Breast epithelium (tissue), 3 donors: ENCODE data around the gene ZNF354B.

Experiments
- CTCF ChIP-seq, 3 donors: fragments of 450-650 bp; IDR thresholded peaks; one replicate each; pipeline ENCODE4 v1.5.1; 2016 to 2017; ENCODE audit warnings: antibody characterized with exemption in 3 of 3, mild to moderate bottlenecking in 3 of 3, moderate library complexity in 3 of 3
- POLR2AphosphoS5 ChIP-seq, 3 donors: sonication (generic); formaldehyde crosslinking; IDR thresholded peaks; one replicate each; pipeline ENCODE4 v1.6.1; 2017; ENCODE audit warnings: antibody characterized with exemption in 3 of 3

DNA sequence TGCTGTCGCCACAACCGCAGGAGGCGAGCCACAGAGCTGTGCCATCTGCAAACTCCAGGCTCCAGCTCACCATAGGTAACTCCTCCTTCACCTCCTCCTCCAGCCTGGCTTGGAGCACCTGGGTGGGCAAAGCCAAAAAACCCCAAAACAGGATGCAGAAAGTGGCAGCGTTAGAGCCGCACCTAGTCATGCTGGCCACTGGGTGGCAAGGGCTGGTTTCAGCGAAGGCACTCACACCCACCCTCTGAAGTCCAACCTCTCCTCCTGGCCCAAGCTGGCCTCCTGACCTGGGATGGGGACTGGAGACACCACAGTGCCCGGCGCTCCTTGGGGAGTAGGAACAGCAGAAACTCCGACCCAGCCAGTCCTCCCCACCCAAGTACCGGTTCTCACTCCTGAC is 28.7 kb upstream of the ZNF354B start:
- TF ChIP-seq CTCF (IDR thresholded peaks at IDR 0.05), result no peak
- TF ChIP-seq POLR2AphosphoS5 (IDR thresholded peaks at IDR 0.05), result no peak
